Fibroblast of villous mesenchyme (primary cell): ENCODE results near the gene RNPEPL1. TPM values are rescaled to one million over a fixed set of nuclear protein-coding genes. Genes with fewer than 3 reads are reported as not detected.

Experiments
- total RNA-seq: library from RNA; depleted of rRNA; stranded (reverse); fragments of >200 nt; gene quantifications from 2 replicates; pipeline ENCODE4 v1.2.3, GENCODE V29; 2012

The RNPEPL1 gene
- total RNA-seq, 1 donor, result 9.5 TPM

Other genes starting within 250 kb of the RNPEPL1 start
- 88.9 and 106 TPM in 2 replicates for gene GPC1, start 132.8 kb upstream of the RNPEPL1 start, total RNA-seq
- gene ANKMY1, start 10.5 kb upstream of the RNPEPL1 start, total RNA-seq, result 5.2 and 5.8 TPM in 2 replicates
- gene DUSP28, start 8.1 kb upstream of the RNPEPL1 start, total RNA-seq, result 3.5 and 4.5 TPM in 2 replicates
- 20.3 and 22.5 TPM in 2 replicates for gene CAPN10, start 18.2 kb downstream of the RNPEPL1 start, total RNA-seq
- gene GPR35, start 57.0 kb downstream of the RNPEPL1 start, total RNA-seq, result 0.32 and 0.43 TPM in 2 replicates
- gene AQP12B, start 114.4 kb downstream of the RNPEPL1 start, total RNA-seq, result not detected in 2 replicates
- gene AQP12A, start 123.4 kb downstream of the RNPEPL1 start, total RNA-seq, result not detected in 2 replicates